GM21423 (cell line): ENCODE data around the gene PPP1R13L.
"Not testable (repeated sequence)": the region's sequence is repeated elsewhere in the genome, so short reads cannot be mapped to it uniquely, and the experiment has no call there.

ENCODE experiments used
- ATAC-seq: cut with Tn5 transposase; IDR thresholded peaks from one replicate; pipeline ENCODE4 v1.9.1; 2021; ENCODE audit warnings: mild to moderate bottlenecking, moderate library complexity; ENCODE audit not compliant: unreplicated experiment

Gene PPP1R13L

GRCh38 chr19:45404557-45405434, at the start of gene PPP1R13L:
TSS of gene PPP1R13L (minus strand) at chr19:45405069. CDS start at chr19:45398318, 6,751 bp downstream.
- ATAC-seq: peak; percentile 41

- ATAC-seq: no peak
Observed at GRCh38 chr19:45451850-45452387, 47.0 kb upstream of the PPP1R13L start.

GRCh38 chr19:45451131-45451849, 46.4 kb upstream of the PPP1R13L start:
- no peak for ATAC-seq

GRCh38 chr19:45450012-45450333, 45.1 kb upstream of the PPP1R13L start:
- no peak for ATAC-seq

GRCh38 chr19:45448887-45449299, 44.0 kb upstream of the PPP1R13L start:
- ATAC-seq: no peak

GRCh38 chr19:45448425-45448756, 43.5 kb upstream of the PPP1R13L start:
- ATAC-seq: no peak

- ATAC-seq: no peak
Observed at GRCh38 chr19:45446944-45447343, 42.1 kb upstream of the PPP1R13L start.

- ATAC-seq: no peak
Observed at GRCh38 chr19:45446295-45446694, 41.4 kb upstream of the PPP1R13L start.

- ATAC-seq: no peak
Observed at GRCh38 chr19:45445139-45445538, 40.3 kb upstream of the PPP1R13L start.

GRCh38 chr19:45444318-45445041, 39.6 kb upstream of the PPP1R13L start:
- ATAC-seq: peak; percentile 41

- ATAC-seq: no peak
Observed at GRCh38 chr19:45443462-45444317, 38.8 kb upstream of the PPP1R13L start.

- ATAC-seq: no peak
Observed at GRCh38 chr19:45442778-45443461, 38.1 kb upstream of the PPP1R13L start.

GRCh38 chr19:45442408-45442777, 37.5 kb upstream of the PPP1R13L start:
- no peak for ATAC-seq

GRCh38 chr19:45440873-45441654, 36.2 kb upstream of the PPP1R13L start:
- no peak for ATAC-seq

GRCh38 chr19:45440259-45440638, 35.4 kb upstream of the PPP1R13L start:
- ATAC-seq: no peak

GRCh38 chr19:45439569-45440258, 34.8 kb upstream of the PPP1R13L start:
- ATAC-seq: peak; percentile 48

GRCh38 chr19:45439190-45439568, 34.3 kb upstream of the PPP1R13L start:
- ATAC-seq: no peak

- no peak for ATAC-seq
Observed at GRCh38 chr19:45437328-45437727, 32.5 kb upstream of the PPP1R13L start.

GRCh38 chr19:45432543-45432942, 27.7 kb upstream of the PPP1R13L start:
- not testable (repeated sequence) for ATAC-seq
